GM12801 (cell line): Measurements from ENCODE around the gene ZNF385A.

Experiments
- TF ChIP-seq, protein P1 (sequence below): IDR thresholded peaks from one replicate; pipeline ENCODE4 v1.5.1; 2011; ENCODE audit warnings: control low read depth; ENCODE audit not compliant: insufficient read length; ENCODE audit errors: extremely low read depth

The ZNF385A gene

GRCh38 chr12:54420766-54421144, 36.2 kb upstream of the ZNF385A start:
- TF ChIP-seq, protein P1, sequence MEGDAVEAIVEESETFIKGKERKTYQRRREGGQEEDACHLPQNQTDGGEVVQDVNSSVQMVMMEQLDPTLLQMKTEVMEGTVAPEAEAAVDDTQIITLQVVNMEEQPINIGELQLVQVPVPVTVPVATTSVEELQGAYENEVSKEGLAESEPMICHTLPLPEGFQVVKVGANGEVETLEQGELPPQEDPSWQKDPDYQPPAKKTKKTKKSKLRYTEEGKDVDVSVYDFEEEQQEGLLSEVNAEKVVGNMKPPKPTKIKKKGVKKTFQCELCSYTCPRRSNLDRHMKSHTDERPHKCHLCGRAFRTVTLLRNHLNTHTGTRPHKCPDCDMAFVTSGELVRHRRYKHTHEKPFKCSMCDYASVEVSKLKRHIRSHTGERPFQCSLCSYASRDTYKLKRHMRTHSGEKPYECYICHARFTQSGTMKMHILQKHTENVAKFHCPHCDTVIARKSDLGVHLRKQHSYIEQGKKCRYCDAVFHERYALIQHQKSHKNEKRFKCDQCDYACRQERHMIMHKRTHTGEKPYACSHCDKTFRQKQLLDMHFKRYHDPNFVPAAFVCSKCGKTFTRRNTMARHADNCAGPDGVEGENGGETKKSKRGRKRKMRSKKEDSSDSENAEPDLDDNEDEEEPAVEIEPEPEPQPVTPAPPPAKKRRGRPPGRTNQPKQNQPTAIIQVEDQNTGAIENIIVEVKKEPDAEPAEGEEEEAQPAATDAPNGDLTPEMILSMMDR = no peak

- TF ChIP-seq, protein P1 = no peak
These were observed 34.8 kb upstream of the ZNF385A start, which contains the start of gene ITGA5 for GRCh38 chr12:54419088-54419887. Gene ITGA5, minus strand, starts transcription at chr12:54419266. Its CDS starts 68 bp downstream, at chr12:54419198.

GRCh38 chr12:54418441-54419087, 34.0 kb upstream of the ZNF385A start:
- TF ChIP-seq, protein P1 = no peak

GRCh38 chr12:54417712-54418440, 33.3 kb upstream of the ZNF385A start:
- TF ChIP-seq, protein P1 = no peak

DNA sequence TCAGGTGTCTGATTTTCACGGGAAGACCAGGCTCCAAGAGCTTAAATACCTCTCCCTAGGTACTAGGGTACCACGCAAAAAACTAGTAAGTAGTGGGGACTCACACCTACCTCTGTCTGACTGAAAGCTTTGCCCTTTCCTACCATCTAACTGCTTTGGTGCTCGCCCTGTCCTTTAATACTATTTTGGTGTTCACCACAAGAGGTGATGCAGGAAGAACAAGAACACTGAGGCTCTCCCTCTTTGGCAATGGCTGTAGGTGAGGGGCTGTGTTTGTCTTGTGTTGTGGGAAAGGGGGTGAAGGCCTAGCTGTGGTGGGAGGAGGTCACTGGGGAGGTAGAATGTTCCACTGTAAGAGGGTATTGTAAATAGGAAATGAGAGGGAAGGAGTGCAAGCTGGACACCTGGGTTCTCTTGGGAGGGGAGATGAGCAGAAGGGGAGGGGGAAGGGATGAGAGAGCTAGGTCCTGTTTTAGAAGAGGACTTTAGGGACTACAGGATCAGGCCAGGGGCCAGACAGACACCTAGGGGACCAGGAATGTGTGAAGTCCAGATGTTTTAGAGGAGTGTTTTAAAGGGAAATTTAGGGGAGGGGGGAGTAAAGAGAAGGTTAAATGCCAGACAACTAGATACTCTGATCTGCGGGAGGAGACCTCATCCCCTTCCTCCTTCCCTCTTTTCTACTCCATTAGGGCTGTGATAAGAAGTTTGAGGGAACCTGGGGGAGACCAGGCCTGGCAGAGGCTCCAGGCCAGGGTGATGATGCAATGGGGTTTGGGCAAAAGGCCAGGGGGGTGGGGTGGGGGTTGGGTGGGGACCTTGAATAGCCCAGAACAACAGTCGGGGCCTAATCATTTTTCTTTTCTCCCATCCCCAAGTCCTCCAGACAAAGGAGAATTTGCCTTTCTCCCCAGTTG, 32.4 kb upstream of the ZNF385A start:
- TF ChIP-seq, protein P1 = no peak

DNA sequence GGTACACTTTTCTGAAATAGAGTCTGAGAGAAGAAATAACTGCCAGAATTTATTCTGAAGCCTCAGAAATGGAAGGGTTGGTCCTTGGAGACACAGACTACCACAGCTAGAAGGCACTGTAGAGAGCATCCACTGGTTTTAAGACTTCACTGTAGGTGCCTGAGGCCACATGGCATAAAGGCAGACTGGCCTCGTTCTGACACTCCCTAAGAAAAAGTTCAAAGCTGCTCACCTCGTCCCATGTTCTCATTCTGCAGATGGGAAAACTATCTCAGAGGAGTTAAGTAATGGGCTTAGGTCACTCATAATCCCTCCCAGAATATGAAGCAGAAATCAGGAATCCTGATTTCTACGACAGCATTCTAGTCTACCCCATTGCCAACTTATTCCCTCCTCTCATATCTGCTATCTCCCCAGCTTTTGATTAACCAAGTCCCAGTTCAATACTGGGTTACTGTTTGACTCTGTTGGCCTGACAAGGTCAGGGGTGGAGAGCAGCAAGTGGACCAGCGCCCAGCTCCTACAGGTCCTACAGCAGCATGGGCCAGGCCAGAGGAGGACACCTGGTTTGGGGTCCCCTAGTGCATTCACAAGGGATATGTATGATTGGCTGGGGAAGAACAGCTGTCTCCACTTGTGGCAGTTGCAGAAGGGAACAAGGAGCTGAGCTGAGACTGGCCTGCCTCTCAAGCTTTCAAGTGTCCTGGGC, 30.8 kb upstream of the ZNF385A start:
- TF ChIP-seq, protein P1 = no peak
